BLaER1 treated with 17β-estradiol and CSF1 and Interleukin-3, amounts not matched to agents 10 nM and 100 nM (cell line): ENCODE results near the gene SNX8.
"Not testable (repeated sequence)": the region's sequence is repeated elsewhere in the genome, so short reads cannot be mapped to it uniquely, and the experiment has no call there.

ENCODE experiments used
- H3K27ac ChIP-seq, 11 experiments: shearing (Covaris generic); formaldehyde crosslinking; 2 replicates each; pipeline ENCODE4 v1.8.1; 2022
- H3K27me3 ChIP-seq, 11 experiments: shearing (Covaris generic); formaldehyde crosslinking; 2 replicates each; pipeline ENCODE4 v1.8.1; 2022
- H3K36me3 ChIP-seq, 11 experiments: shearing (Covaris generic); formaldehyde crosslinking; 2 replicates each; pipeline ENCODE4 v1.8.1; 2022
- H3K4me1 ChIP-seq, 10 experiments: shearing (Covaris generic); formaldehyde crosslinking; 2 replicates each; pipeline ENCODE4 v1.8.1; 2022
- H3K4me2 ChIP-seq, 11 experiments: shearing (Covaris generic); formaldehyde crosslinking; 2 replicates each; pipeline ENCODE4 v1.8.1; 2022
- H3K4me3 ChIP-seq, 10 experiments: shearing (Covaris generic); formaldehyde crosslinking; 2 replicates each; pipeline ENCODE4 v1.8.1; 2022
- H3K9ac ChIP-seq, 11 experiments: shearing (Covaris generic); formaldehyde crosslinking; 2 replicates each; pipeline ENCODE4 v1.8.1; 2022
- H3K9me3 ChIP-seq, 11 experiments: shearing (Covaris generic); formaldehyde crosslinking; replicated peaks in 1 of 11; 2 replicates each; pipeline ENCODE4 v1.8.1; 2022
- H4K20me1 ChIP-seq, 11 experiments: shearing (Covaris generic); formaldehyde crosslinking; 2 replicates each; pipeline ENCODE4 v1.8.1; 2022
- Cebpa-rat ChIP-seq, 11 experiments: shearing (Covaris generic); IDR thresholded peaks; 2 replicates each; pipeline ENCODE4 v1.8.1; 2022

Gene SNX8

GRCh38 chr7:2270495-2270894 is 43.7 kb downstream of the SNX8 start:
- no peak for TF ChIP-seq Cebpa-rat (IDR thresholded peaks at IDR 0.05)
- no peak overlapping the region for H3K4me3 ChIP-seq
- H3K27me3 ChIP-seq = no peaks in the 10 kb centered on the region
- H3K36me3 ChIP-seq = peaks cover 30 to 78% (median 59%) of the 10 kb centered on the region in 11 experiments
- H3K9me3 ChIP-seq = no peaks in the 10 kb centered on the region
- H4K20me1 ChIP-seq = peaks cover 0 to 66% (median 0%) of the 10 kb centered on the region in 11 experiments; a peak in 8 of 22 replicates
- H3K27ac ChIP-seq = peak overlapping the region in 1 of 11 experiments; percentile 40; a peak in 2 of 22 replicates
- peaks cover 0 to 25% (median 20%) of the 10 kb centered on the region in 10 experiments; a peak in 15 of 20 replicates for H3K4me1 ChIP-seq
- H3K4me2 ChIP-seq = peak overlapping the region in 9 of 11 experiments; percentile 15 to 68 (median 53); a peak in 16 of 22 replicates
- H3K9ac ChIP-seq = peak overlapping the region in 2 of 11 experiments; percentile 13 to 27; a peak in 2 of 22 replicates

DNA sequence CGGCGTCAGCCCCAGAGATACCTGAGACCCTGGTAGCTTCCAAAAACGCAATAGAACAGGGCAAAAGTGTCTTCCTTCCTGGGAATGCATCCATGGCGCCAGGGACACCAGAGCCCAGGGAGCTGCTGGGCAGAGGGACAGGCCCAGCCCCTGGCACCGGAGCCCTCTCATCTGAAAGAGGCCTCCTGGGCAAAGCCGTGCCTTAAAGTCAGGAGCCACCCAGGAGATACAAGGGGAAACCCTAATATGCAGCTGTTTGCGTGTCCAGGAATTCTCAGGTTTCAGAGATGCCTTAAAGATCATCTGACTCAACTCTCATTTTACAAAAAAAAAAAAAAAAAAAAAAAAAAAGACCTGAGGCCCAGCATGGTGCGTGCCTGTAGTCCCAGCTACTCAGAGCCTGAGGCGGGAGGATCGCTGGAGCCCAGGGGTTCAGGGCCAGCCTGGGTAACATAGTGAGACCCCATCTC is 44.2 kb downstream of the SNX8 start:
- Histone ChIP-seq H3K27me3 (no peaks in the 10 kb centered on the region), H3K4me2 (0 out of 22 replicates have a peak overlapping the region, but pooled peaks of 2 of the 11 experiments have one; percentile 39 to 65), H3K36me3 (peaks cover 30 to 78% (median 57%) of the 10 kb centered on the region in 11 experiments), H3K27ac (no peak overlapping the region), H3K9me3 (no peaks in the 10 kb centered on the region), H3K4me3 (no peak overlapping the region), H3K9ac (peak overlapping the region in 1 of 11 experiments; percentile 13; a peak in 1 of 22 replicates), H4K20me1 (peaks cover 0 to 66% (median 0%) of the 10 kb centered on the region in 11 experiments; a peak in 8 of 22 replicates), H3K4me1 (peaks cover 0 to 29% (median 21%) of the 10 kb centered on the region in 10 experiments; a peak in 15 of 20 replicates)
- TF ChIP-seq Cebpa-rat (IDR thresholded peaks at IDR 0.05) = no peak

- not testable (repeated sequence) for H3K9ac ChIP-seq, H3K27me3 ChIP-seq, H3K27ac ChIP-seq, H3K9me3 ChIP-seq, H3K4me3 ChIP-seq, H3K4me2 ChIP-seq
- Histone ChIP-seq H4K20me1 (peaks cover 0 to 62% (median under 1%) of the 10 kb centered on the region in 11 experiments; a peak in 9 of 22 replicates), H3K4me1 (peaks cover 0 to 34% (median 24%) of the 10 kb centered on the region in 10 experiments; a peak in 15 of 20 replicates), H3K36me3 (peaks cover 30 to 78% (median 50%) of the 10 kb centered on the region in 11 experiments)
Measured at GRCh38 chr7:2269089-2269990, 44.9 kb downstream of the SNX8 start.

DNA sequence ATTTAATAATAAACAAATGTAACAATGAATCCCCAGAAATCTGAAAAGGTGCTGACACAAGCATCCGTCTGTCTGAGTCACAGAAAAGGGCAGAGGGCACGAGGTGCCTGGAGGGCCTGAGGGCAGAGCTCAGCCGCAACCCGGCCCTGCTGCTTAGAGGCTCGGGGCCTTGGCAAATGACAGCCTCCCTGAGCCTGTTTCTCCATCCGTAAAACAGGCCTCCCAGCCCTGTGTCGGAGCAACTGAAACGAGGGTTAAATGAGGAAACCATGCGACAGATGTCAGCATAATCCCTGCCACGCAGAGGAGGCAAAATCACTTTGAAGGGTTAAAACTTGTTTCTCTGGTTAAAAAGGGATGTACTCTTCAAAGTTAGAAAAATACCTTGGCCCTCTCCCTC is 47.3 kb downstream of the SNX8 start:
- Histone ChIP-seq H3K4me2 (no peak overlapping the region), H3K4me1 (peaks cover 16 to 45% (median 31%) of the 10 kb centered on the region in 10 experiments), H3K27me3 (no peaks in the 10 kb centered on the region), H3K9me3 (no peaks in the 10 kb centered on the region), H4K20me1 (peaks cover 0 to 49% (median 0%) of the 10 kb centered on the region in 11 experiments; a peak in 9 of 22 replicates), H3K36me3 (peaks cover 20 to 78% (median 43%) of the 10 kb centered on the region in 11 experiments), H3K27ac (no peak overlapping the region), H3K9ac (no peak overlapping the region), H3K4me3 (no peak overlapping the region)
- no peak for TF ChIP-seq Cebpa-rat (IDR thresholded peaks at IDR 0.05)

DNA sequence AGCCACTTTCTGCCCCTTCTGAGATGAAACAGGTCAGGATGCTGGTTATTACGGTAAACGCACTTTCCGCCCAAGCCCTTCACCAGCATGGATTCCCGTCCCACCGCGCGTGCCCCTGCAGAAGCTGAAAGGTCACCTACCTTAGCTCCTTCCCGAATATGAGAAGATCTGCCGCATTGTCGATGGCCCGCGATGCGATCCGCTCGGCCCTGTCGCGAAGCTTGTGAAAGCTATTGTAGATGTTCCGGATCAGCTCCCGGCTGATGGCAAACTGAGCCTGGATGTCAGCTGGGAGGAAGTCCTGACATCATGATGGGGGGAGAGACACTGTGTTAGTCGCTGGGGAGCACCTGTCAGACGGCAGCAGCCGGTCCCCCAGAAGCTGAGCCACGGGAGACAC is 50.1 kb downstream of the SNX8 start:
- no peaks in the 10 kb centered on the region for H3K9me3 ChIP-seq
- no peak overlapping the region for H3K9ac ChIP-seq
- peak overlapping the region in 7 of 11 experiments; percentile 41 to 68 (median 57); a peak in 15 of 22 replicates for H3K4me2 ChIP-seq
- H3K4me1 ChIP-seq = peaks cover 29 to 53% (median 41%) of the 10 kb centered on the region in 10 experiments
- TF ChIP-seq Cebpa-rat (IDR thresholded peaks at IDR 0.05) = no peak
- peaks cover 0 to 49% (median 9%) of the 10 kb centered on the region in 11 experiments; a peak in 15 of 22 replicates for H4K20me1 ChIP-seq
- H3K4me3 ChIP-seq = no peak overlapping the region
- H3K27ac ChIP-seq = no peak overlapping the region
- peaks cover 0 to 6% (median 0%) of the 10 kb centered on the region in 11 experiments; a peak in 5 of 22 replicates for H3K27me3 ChIP-seq
- H3K36me3 ChIP-seq = peaks cover 0 to 71% (median 18%) of the 10 kb centered on the region in 11 experiments; a peak in 20 of 22 replicates

GRCh38 chr7:2263176-2263575 is 51.1 kb downstream of the SNX8 start:
- Histone ChIP-seq H4K20me1 (peaks cover 4 to 59% (median 18%) of the 10 kb centered on the region in 11 experiments; a peak in 15 of 22 replicates), H3K4me1 (peaks cover 38 to 63% (median 51%) of the 10 kb centered on the region in 10 experiments), H3K9ac (no peak overlapping the region), H3K4me3 (no peak overlapping the region), H3K27me3 (peaks cover 0 to 13% (median 0%) of the 10 kb centered on the region in 11 experiments; a peak in 5 of 22 replicates), H3K27ac (no peak overlapping the region), H3K9me3 (no peaks in the 10 kb centered on the region), H3K36me3 (peaks cover 0 to 81% (median 18%) of the 10 kb centered on the region in 11 experiments; a peak in 20 of 22 replicates), H3K4me2 (no peak overlapping the region; a peak in 2 of 22 replicates)
- TF ChIP-seq Cebpa-rat (IDR thresholded peaks at IDR 0.05) = no peak

GRCh38 chr7:2261611-2262010 is 52.6 kb downstream of the SNX8 start:
- Histone ChIP-seq H3K36me3 (peaks cover 10 to 92% (median 28%) of the 10 kb centered on the region in 11 experiments; a peak in 21 of 22 replicates), H3K9ac (peak overlapping the region in 8 of 11 experiments; percentile 12 to 60 (median 53); a peak in 11 of 22 replicates), H3K9me3 (no peaks in the 10 kb centered on the region), H3K4me1 (peaks cover 41 to 76% (median 60%) of the 10 kb centered on the region in 10 experiments), H4K20me1 (peaks cover 4 to 75% (median 23%) of the 10 kb centered on the region in 11 experiments; a peak in 16 of 22 replicates), H3K4me3 (peak overlapping the region in 4 of 10 experiments; percentile 6 to 46 (median 20); a peak in 3 of 20 replicates), H3K4me2 (peak overlapping the region; percentile 67 to 99 (median 80)), H3K27me3 (peaks cover 0 to 13% (median 0%) of the 10 kb centered on the region in 11 experiments; a peak in 5 of 22 replicates), H3K27ac (peak overlapping the region in 9 of 11 experiments; percentile 18 to 69 (median 49); a peak in 15 of 22 replicates)
- no peak for TF ChIP-seq Cebpa-rat (IDR thresholded peaks at IDR 0.05)

DNA sequence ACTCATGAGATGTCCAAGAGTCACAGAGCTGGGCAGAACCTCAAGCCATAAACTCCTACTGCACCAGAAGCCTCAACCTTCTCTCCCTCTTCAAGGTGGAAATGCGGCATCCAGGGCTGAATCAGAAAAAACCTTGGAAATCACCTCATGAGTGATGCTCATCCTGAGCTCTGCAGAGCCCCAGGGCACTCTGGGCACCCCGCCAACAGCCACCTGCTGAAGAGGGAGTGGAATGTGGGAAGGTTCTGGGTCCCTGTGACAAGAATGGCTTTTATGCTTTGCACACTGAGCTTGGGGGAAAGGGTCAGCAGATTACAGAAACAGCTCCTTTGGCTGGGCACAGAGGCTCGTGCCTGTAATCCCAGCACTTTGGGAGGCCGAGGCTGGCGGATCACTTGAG is 53.4 kb downstream of the SNX8 start:
- Histone ChIP-seq H3K9me3 (no peaks in the 10 kb centered on the region), H3K4me3 (no peak overlapping the region), H3K4me1 (peaks cover 41 to 79% (median 60%) of the 10 kb centered on the region in 10 experiments), H3K27ac (no peak overlapping the region), H3K27me3 (peaks cover 0 to 13% (median 0%) of the 10 kb centered on the region in 11 experiments; a peak in 5 of 22 replicates), H3K36me3 (peaks cover 18 to 92% (median 33%) of the 10 kb centered on the region in 11 experiments), H3K4me2 (peak overlapping the region; percentile 67 to 99 (median 80); a peak in 21 of 22 replicates), H4K20me1 (peaks cover 8 to 78% (median 23%) of the 10 kb centered on the region in 11 experiments; a peak in 17 of 22 replicates), H3K9ac (no peak overlapping the region)
- TF ChIP-seq Cebpa-rat (IDR thresholded peaks at IDR 0.05) = no peak
